Measurements from ENCODE around the gene KRTAP5-10. TPM values are rescaled to one million over a fixed set of nuclear protein-coding genes. Genes with fewer than 3 reads are reported as not detected.
"Not testable (repeated sequence)": the region's sequence is repeated elsewhere in the genome, so short reads cannot be mapped to it uniquely, and the experiment has no call there.

Gene KRTAP5-10
- total and polyA plus RNA-seq, 2 donors from 2014 or later = not detected

DNA sequence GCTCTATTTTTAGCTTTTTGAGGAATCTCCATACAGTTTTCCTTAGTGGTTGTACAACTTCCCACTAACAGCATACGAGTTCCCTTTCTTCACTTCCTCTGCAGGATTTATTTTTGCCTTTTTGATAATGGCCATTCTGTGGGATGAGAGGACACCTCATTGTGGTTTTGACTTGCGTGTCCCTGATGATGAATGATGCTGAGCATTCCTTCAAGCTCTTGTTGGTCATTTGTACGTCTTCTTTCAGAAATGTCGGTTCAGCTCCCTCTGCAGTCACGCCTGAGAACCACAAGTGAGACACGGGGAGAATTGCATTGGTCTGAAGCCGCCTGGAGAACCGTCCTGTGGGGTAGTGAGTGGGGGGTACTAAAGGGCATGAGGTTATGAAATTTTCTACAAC is 2.0 kb upstream of the KRTAP5-10 start:
- no peaks in the 10 kb centered on the region for H3K9me3 ChIP-seq (ENCODE audit: control insufficient read depth in 2 of 3, insufficient read depth in 1 of 3, low read length in 3 of 3)
- H3K9ac ChIP-seq (ENCODE audit: low read length in 3 of 3) = no peak overlapping the region
- FAIRE-seq (no peak), DNase-seq (peak in 2 of 5 donors; percentile 29 to 44)
- no peak overlapping the region for H3K27ac ChIP-seq (ENCODE audit: low read depth in 2 of 2, low read length in 2 of 2)
- H3K36me3 ChIP-seq (ENCODE audit: control insufficient read depth in 2 of 3, insufficient read depth in 3 of 3, low read length in 3 of 3) = no peaks in the 10 kb centered on the region
- TF ChIP-seq, protein P1, sequence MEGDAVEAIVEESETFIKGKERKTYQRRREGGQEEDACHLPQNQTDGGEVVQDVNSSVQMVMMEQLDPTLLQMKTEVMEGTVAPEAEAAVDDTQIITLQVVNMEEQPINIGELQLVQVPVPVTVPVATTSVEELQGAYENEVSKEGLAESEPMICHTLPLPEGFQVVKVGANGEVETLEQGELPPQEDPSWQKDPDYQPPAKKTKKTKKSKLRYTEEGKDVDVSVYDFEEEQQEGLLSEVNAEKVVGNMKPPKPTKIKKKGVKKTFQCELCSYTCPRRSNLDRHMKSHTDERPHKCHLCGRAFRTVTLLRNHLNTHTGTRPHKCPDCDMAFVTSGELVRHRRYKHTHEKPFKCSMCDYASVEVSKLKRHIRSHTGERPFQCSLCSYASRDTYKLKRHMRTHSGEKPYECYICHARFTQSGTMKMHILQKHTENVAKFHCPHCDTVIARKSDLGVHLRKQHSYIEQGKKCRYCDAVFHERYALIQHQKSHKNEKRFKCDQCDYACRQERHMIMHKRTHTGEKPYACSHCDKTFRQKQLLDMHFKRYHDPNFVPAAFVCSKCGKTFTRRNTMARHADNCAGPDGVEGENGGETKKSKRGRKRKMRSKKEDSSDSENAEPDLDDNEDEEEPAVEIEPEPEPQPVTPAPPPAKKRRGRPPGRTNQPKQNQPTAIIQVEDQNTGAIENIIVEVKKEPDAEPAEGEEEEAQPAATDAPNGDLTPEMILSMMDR (IDR thresholded peaks at IDR 0.05; ENCODE audit: borderline replicate concordance, extremely low read depth, insufficient read depth) = peak; percentile 20
- H3K4me1 ChIP-seq (ENCODE audit: control insufficient read depth in 2 of 3, insufficient read depth in 2 of 3, low read depth in 1 of 3, low read length in 3 of 3) = no peaks in the 10 kb centered on the region
- no peaks in the 10 kb centered on the region for H3K27me3 ChIP-seq (ENCODE audit: control insufficient read depth, insufficient read depth, low read length)
- no peak overlapping the region for H3K4me3 ChIP-seq (ENCODE audit: low read length in 3 of 3)
- intact Hi-C loops (cut with DNase I) = no loop called here

DNA sequence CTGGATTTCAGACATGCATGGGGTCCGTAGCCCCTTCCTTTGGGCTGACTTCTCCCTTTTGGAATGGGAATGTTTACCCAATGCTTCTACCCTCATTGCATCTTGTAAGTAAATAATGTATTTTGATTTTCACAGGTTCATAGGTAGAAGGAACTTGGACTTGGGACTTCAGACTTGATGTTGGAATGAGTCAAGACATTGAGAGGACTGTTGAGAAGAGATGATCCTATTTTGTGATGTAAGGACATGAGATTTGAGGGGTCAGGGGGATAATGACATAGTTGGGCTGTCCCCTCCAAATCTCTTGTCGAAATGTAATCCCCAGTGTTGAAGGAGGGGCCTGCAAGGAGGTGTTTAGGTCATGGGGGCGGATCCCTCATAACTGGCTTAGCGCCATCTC is 933 bp upstream of the KRTAP5-10 start:
- no peak overlapping the region for H3K27ac ChIP-seq (ENCODE audit: low read depth in 2 of 2, low read length in 2 of 2)
- intact Hi-C loops (cut with DNase I) = no loop called here
- H3K4me3 ChIP-seq (ENCODE audit: low read length in 3 of 3) = no peak overlapping the region
- no peaks in the 10 kb centered on the region for H3K36me3 ChIP-seq (ENCODE audit: control insufficient read depth in 2 of 3, insufficient read depth in 3 of 3, low read length in 3 of 3)
- H3K27me3 ChIP-seq (ENCODE audit: control insufficient read depth, insufficient read depth, low read length) = no peaks in the 10 kb centered on the region
- TF ChIP-seq, protein P1 (IDR thresholded peaks at IDR 0.05; ENCODE audit: borderline replicate concordance, extremely low read depth, insufficient read depth) = no peak
- H3K9ac ChIP-seq (ENCODE audit: low read length in 3 of 3) = no peak overlapping the region
- no peaks in the 10 kb centered on the region for H3K9me3 ChIP-seq (ENCODE audit: control insufficient read depth in 2 of 3, insufficient read depth in 1 of 3, low read length in 3 of 3)
- no peak for DNase-seq
- FAIRE-seq = no peak
- no peaks in the 10 kb centered on the region for H3K4me1 ChIP-seq (ENCODE audit: control insufficient read depth in 2 of 3, insufficient read depth in 2 of 3, low read depth in 1 of 3, low read length in 3 of 3)

- no peaks in the 10 kb centered on the region for H3K27me3 ChIP-seq (ENCODE audit: control insufficient read depth, insufficient read depth, low read length)
- H3K9me3 ChIP-seq (ENCODE audit: control insufficient read depth in 2 of 3, insufficient read depth in 1 of 3, low read length in 3 of 3) = no peaks in the 10 kb centered on the region
- no peaks in the 10 kb centered on the region for H3K36me3 ChIP-seq (ENCODE audit: control insufficient read depth in 2 of 3, insufficient read depth in 3 of 3, low read length in 3 of 3)
- TF ChIP-seq, protein P1 (IDR thresholded peaks at IDR 0.05; ENCODE audit: borderline replicate concordance, extremely low read depth, insufficient read depth) = no peak
- peak in 2 of 5 donors; percentile 29 to 79 for DNase-seq
- intact Hi-C loops (cut with DNase I) = no loop called here
- no peak for FAIRE-seq
- no peak overlapping the region for H3K27ac ChIP-seq (ENCODE audit: low read depth in 2 of 2, low read length in 2 of 2)
- H3K4me1 ChIP-seq (ENCODE audit: control insufficient read depth in 2 of 3, insufficient read depth in 2 of 3, low read depth in 1 of 3, low read length in 3 of 3) = no peaks in the 10 kb centered on the region
- H3K4me3 ChIP-seq (ENCODE audit: low read length in 3 of 3) = no peak overlapping the region
- H3K9ac ChIP-seq (ENCODE audit: low read length in 3 of 3) = no peak overlapping the region
Measured at GRCh38 chr11:71566081-71566620, 788 bp downstream of the KRTAP5-10 start.

- H3K27ac ChIP-seq (ENCODE audit: low read depth in 2 of 2, low read length in 2 of 2); H3K36me3 ChIP-seq (ENCODE audit: control insufficient read depth in 2 of 3, insufficient read depth in 3 of 3, low read length in 3 of 3); DNase-seq; H3K27me3 ChIP-seq (ENCODE audit: control insufficient read depth, insufficient read depth, low read length); H3K9ac ChIP-seq (ENCODE audit: low read length in 3 of 3); H3K4me3 ChIP-seq (ENCODE audit: low read length in 3 of 3); FAIRE-seq; H3K9me3 ChIP-seq (ENCODE audit: control insufficient read depth in 2 of 3, insufficient read depth in 1 of 3, low read length in 3 of 3); H3K4me1 ChIP-seq (ENCODE audit: control insufficient read depth in 2 of 3, insufficient read depth in 2 of 3, low read depth in 1 of 3, low read length in 3 of 3); intact Hi-C loops (cut with DNase I): not testable (repeated sequence)
Measured at GRCh38 chr11:71566626-71567599, 1.6 kb downstream of the KRTAP5-10 start.

GRCh38 chr11:71567633-71568032 is 2.3 kb downstream of the KRTAP5-10 start:
- H3K4me1 ChIP-seq (ENCODE audit: control insufficient read depth in 2 of 3, insufficient read depth in 2 of 3, low read depth in 1 of 3, low read length in 3 of 3); H3K27me3 ChIP-seq (ENCODE audit: control insufficient read depth, insufficient read depth, low read length); H3K9me3 ChIP-seq (ENCODE audit: control insufficient read depth in 2 of 3, insufficient read depth in 1 of 3, low read length in 3 of 3); H3K36me3 ChIP-seq (ENCODE audit: control insufficient read depth in 2 of 3, insufficient read depth in 3 of 3, low read length in 3 of 3); H3K27ac ChIP-seq (ENCODE audit: low read depth in 2 of 2, low read length in 2 of 2); DNase-seq; intact Hi-C loops (cut with DNase I); H3K9ac ChIP-seq (ENCODE audit: low read length in 3 of 3); H3K4me3 ChIP-seq (ENCODE audit: low read length in 3 of 3); FAIRE-seq: not testable (repeated sequence)
